GM12891 (cell line): ENCODE results near the gene PNLIPRP2.

Source experiments
- PAX5 ChIP-seq: IDR thresholded peaks from 2 replicates; pipeline ENCODE4 v1.6.1; 2011; ENCODE audit warnings: low read length, moderate library complexity, mild to moderate bottlenecking; ENCODE audit not compliant: insufficient read depth, severe bottlenecking
- POLR2A ChIP-seq: IDR thresholded peaks from 2 replicates; pipeline ENCODE4 v1.6.1; 2011; ENCODE audit warnings: low read depth, low read length, control low read depth
- POLR2AphosphoS5 ChIP-seq: IDR thresholded peaks from 2 replicates; pipeline ENCODE4 v1.6.1; 2011; ENCODE audit warnings: low read depth, low read length, control low read depth
- POU2F2 ChIP-seq: IDR thresholded peaks from 2 replicates; pipeline ENCODE4 v1.6.1; 2011; ENCODE audit warnings: low read depth, mild to moderate bottlenecking, control low read depth, low read length, moderate library complexity
- SPI1 ChIP-seq: IDR thresholded peaks from 2 replicates; pipeline ENCODE4 v1.6.1; 2011; ENCODE audit warnings: low read depth, low read length, control low read depth
- TAF1 ChIP-seq: IDR thresholded peaks from 2 replicates; pipeline ENCODE4 v1.6.1; 2011; ENCODE audit warnings: low read depth, low read length, control low read depth

GRCh38 chr10:116668446-116668845 is 47.7 kb downstream of the PNLIPRP2 start:
- TF ChIP-seq POLR2A (no peak), POLR2AphosphoS5 (no peak), TAF1 (no peak), POU2F2 (no peak), SPI1 (no peak), PAX5 (no peak)
